Forelimb muscle (tissue), 1 donor: ENCODE measurements around the gene CCR5AS. TPM values are rescaled to one million over a fixed set of nuclear protein-coding genes. Genes with fewer than 3 reads are reported as not detected.

Experiments
- DNase-seq: peaks from one replicate; pipeline ENCODE4 v3.0.0-alpha.2; 2013; ENCODE audit warnings: low read depth
- polyA plus RNA-seq: library from polyadenylated mRNA; unstranded; fragments of 120-200 nt; gene quantifications from one replicate; pipeline ENCODE4 v1.2.1, GENCODE V29; 2013; ENCODE audit not compliant: insufficient read length

The CCR5AS gene

GRCh38 chr3:46314517-46314916, 92.3 kb downstream of the CCR5AS start:
- DNase-seq = no peak

Other genes starting within 250 kb of the CCR5AS start
- gene CCR1, start 198.8 kb downstream of the CCR5AS start, polyA plus RNA-seq = 2.4 TPM
- gene CCR3, start 164.6 kb downstream of the CCR5AS start, polyA plus RNA-seq = 0.15 TPM
- 0.89 TPM for gene CCR2, start 53.0 kb downstream of the CCR5AS start, polyA plus RNA-seq
- 0.40 TPM for gene CCR5, start 36.1 kb downstream of the CCR5AS start, polyA plus RNA-seq
- gene CCRL2, start 193 bp upstream of the CCR5AS start, polyA plus RNA-seq = 0.38 TPM
- gene LTF, start 57.8 kb upstream of the CCR5AS start, polyA plus RNA-seq = 3.0 TPM
- 0.14 TPM for gene RTP3, start 90.9 kb upstream of the CCR5AS start, polyA plus RNA-seq
- 5.2 TPM for gene LRRC2, start 159.2 kb upstream of the CCR5AS start, polyA plus RNA-seq
- 0.52 TPM for gene FAM240A, start 205.5 kb upstream of the CCR5AS start, polyA plus RNA-seq